ENCODE data around the gene VHLL. TPM values are rescaled to one million over a fixed set of nuclear protein-coding genes. Genes with fewer than 3 reads are reported as not detected.

VHLL gene
- total and polyA plus RNA-seq, 10 of the 15 experiments (the other 5 are each of a cell fraction or from before 2014, with no cell fraction given), result 0.23 TPM; not detected in 9

DNA sequence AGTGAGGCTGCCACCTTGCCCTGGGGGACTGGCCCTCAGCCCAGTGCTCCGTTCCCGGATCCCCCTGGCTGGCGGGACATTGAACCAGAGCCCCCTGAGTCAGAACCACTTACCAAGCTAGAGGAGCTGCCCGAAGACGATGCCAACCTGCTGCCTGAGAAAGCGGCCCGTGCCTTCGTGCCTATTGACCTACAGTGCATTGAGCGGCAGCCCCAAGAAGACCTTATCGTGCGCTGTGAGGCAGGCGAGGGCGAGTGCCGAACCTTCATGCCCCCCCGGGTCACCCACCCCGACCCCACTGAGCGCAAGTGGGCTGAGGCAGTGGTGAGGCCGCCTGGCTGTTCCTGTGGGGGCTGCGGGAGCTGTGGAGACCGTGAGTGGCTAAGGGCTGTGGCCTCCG is 13.7 kb downstream of the VHLL start (continued):
- TF ChIP-seq RAD51 (IDR thresholded peaks at IDR 0.05), result no peak
- TF ChIP-seq, protein P1, sequence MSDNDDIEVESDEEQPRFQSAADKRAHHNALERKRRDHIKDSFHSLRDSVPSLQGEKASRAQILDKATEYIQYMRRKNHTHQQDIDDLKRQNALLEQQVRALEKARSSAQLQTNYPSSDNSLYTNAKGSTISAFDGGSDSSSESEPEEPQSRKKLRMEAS (IDR thresholded peaks at IDR 0.05; ENCODE audit: low read depth, low read length), result no peak
- TF ChIP-seq TCF3 (IDR thresholded peaks at IDR 0.05; ENCODE audit: borderline replicate concordance, insufficient read depth, low read depth, low read length), result no peak
- TF ChIP-seq IKZF2 (IDR thresholded peaks at IDR 0.05), result no peak
- TF ChIP-seq POLR2A (IDR thresholded peaks at IDR 0.05; ENCODE audit: low read depth, low read length), result no peak
- TF ChIP-seq ZZZ3 (IDR thresholded peaks at IDR 0.05; ENCODE audit: control insufficient read depth, insufficient read length, low read depth), result no peak
- no peak for TF ChIP-seq IRF4 (IDR thresholded peaks at IDR 0.05; ENCODE audit: low read depth, low read length)
- TF ChIP-seq TBL1XR1 (IDR thresholded peaks at IDR 0.05; ENCODE audit: low read depth, low read length), result no peak
- no peak for TF ChIP-seq E4F1 (IDR thresholded peaks at IDR 0.05; ENCODE audit: borderline replicate concordance, partially characterized antibody)
- no peak for TF ChIP-seq NFXL1 (IDR thresholded peaks at IDR 0.05; ENCODE audit: borderline replicate concordance)
- no peak for TF ChIP-seq RB1 (IDR thresholded peaks at IDR 0.05; ENCODE audit: borderline replicate concordance)

GRCh38 chr1:156284757-156285156 is 14.3 kb downstream of the VHLL start:
- H3K36me3 ChIP-seq (ENCODE audit: control insufficient read depth in 2 of 2, insufficient read depth in 2 of 2, low read length in 1 of 2), result peaks cover 0 to 11% of the 10 kb centered on the region in 2 experiments; a peak in 2 of 4 replicates
- intact Hi-C loops (cut with micrococcal nuclease; ENCODE audit: unreplicated experiment), result loop anchor here (10.0 kb wide), 1 partner anchor 190 kb away; no protein-coding TSS in a partner anchor
- ChIA-PET POLR2A (interaction anchor here (0.6 to 1.1 kb wide), 3 partner anchors 14 to 217 kb away, joined by 3 to 6 read pairs (median 4); no protein-coding TSS in a partner anchor), SMC1A (ENCODE audit: uncharacterized antibody, unreplicated experiment) (interaction anchor here (1.7 kb wide), 1 partner anchor 11 kb away, joined by 7 read pairs; the partner anchor contains the start of gene GLMP), RAD21 (ENCODE audit: unreplicated experiment) (interaction anchor here (1.3 kb wide), 1 partner anchor 72 kb away, joined by 4 read pairs; the partner anchor contains the start of gene PMF1), CTCF (interaction anchor here (0.8 kb wide), 1 partner anchor 9 kb away, joined by 3 read pairs; no protein-coding TSS in a partner anchor)
- no peak overlapping the region for H3K4me3 ChIP-seq
- no peaks in the 10 kb centered on the region for H3K27me3 ChIP-seq (replicated peaks in 1 of 2; ENCODE audit: control insufficient read depth in 2 of 2, insufficient read depth in 2 of 2, low read length in 1 of 2)
- no peak for ATAC-seq
- no peak overlapping the region for H3K27ac ChIP-seq (ENCODE audit: control insufficient read depth, insufficient read depth)
- TF ChIP-seq ZBTB11 (CRISPR knock-in tag; IDR thresholded peaks at IDR 0.05) (no peak), TCF12 (IDR thresholded peaks at IDR 0.05; ENCODE audit: low read depth, low read length) (no peak), EZH2 (IDR thresholded peaks at IDR 0.05; ENCODE audit: borderline replicate concordance, control insufficient read depth, low read depth, low read length) (no peak), RELA (IDR thresholded peaks at IDR 0.05; ENCODE audit: borderline replicate concordance, partially characterized antibody) (no peak), TBL1XR1 (IDR thresholded peaks at IDR 0.05; ENCODE audit: low read depth, low read length) (no peak), NFYB (IDR thresholded peaks at IDR 0.05; ENCODE audit: insufficient read depth, low read depth, low read length) (no peak), MXI1 (IDR thresholded peaks at IDR 0.05; ENCODE audit: low read depth, low read length) (no peak), YY1 (IDR thresholded peaks at IDR 0.05; ENCODE audit: low read depth, low read length) (no peak)
- H2AFZ ChIP-seq (ENCODE audit: control insufficient read depth, low read depth, low read length), result no peak overlapping the region
- no peak overlapping the region; the same call in 1 of the 2 replicates for H3K9ac ChIP-seq (ENCODE audit: control insufficient read depth, insufficient read depth, low read length)
- no peak for DNase-seq (ENCODE audit: low read depth, low spot score)
- H3K4me2 ChIP-seq (ENCODE audit: control insufficient read depth, insufficient read depth), result no peak overlapping the region
- no TSS peak for BruUV-seq (replicated peaks)
- H3K4me1 ChIP-seq (ENCODE audit: control insufficient read depth, insufficient read depth, low read length), result peaks cover 14% of the 10 kb centered on the region; the same call in 1 of the 2 replicates
- H3K79me2 ChIP-seq (ENCODE audit: control insufficient read depth, insufficient read depth, low read length), result peaks cover 40% of the 10 kb centered on the region
- no peaks in the 10 kb centered on the region for H3K9me3 ChIP-seq (replicated peaks; ENCODE audit: control insufficient read depth, insufficient read depth, low read length)
- no peaks in the 10 kb centered on the region for H4K20me1 ChIP-seq (ENCODE audit: control insufficient read depth, insufficient read depth)
- in situ Hi-C loops (cut with MboI), result no loop called here
- no peak for FAIRE-seq
- 85% methylated on average over 4 of the region's 4 CpGs for WGBS (ENCODE audit: insufficient coverage, insufficient replicate concordance, low lambda C conversion rate, missing lambda C conversion rate)

All from GM12878 (cell line).